AG09319 (cell line): ENCODE measurements around the gene TLR4.

ENCODE experiments used
- DNase-seq: peaks from one replicate; pipeline ENCODE4 v3.0.0-alpha.2; 2010; ENCODE audit warnings: low read depth; ENCODE audit errors: extremely low read depth
- TF ChIP-seq, protein P1 (sequence below): IDR thresholded peaks from 2 replicates; pipeline ENCODE4 v1.5.1; 2011; ENCODE audit warnings: low read depth, mild to moderate bottlenecking, inconsistent platforms, low read length, moderate library complexity

The TLR4 gene

DNA sequence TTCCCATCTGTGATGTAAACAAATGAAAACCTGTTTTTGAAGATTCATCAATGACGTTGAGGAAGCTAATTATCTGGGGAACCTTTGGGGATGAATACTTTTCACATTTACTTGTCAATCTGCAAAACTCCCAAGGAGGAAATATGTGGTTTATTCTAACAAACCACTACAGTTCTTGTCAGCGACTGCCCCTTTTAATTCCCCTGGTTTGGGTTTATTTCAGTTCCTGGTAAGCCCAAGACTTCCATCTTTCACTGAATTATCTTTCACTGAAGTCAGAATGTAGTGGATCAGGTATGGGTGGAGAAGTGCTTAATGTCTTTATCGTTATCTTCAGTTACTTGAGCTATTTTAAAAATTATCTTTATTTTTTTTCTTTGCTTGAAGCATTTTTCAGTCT is 40.2 kb downstream of the TLR4 start:
- DNase-seq, result no peak

DNA sequence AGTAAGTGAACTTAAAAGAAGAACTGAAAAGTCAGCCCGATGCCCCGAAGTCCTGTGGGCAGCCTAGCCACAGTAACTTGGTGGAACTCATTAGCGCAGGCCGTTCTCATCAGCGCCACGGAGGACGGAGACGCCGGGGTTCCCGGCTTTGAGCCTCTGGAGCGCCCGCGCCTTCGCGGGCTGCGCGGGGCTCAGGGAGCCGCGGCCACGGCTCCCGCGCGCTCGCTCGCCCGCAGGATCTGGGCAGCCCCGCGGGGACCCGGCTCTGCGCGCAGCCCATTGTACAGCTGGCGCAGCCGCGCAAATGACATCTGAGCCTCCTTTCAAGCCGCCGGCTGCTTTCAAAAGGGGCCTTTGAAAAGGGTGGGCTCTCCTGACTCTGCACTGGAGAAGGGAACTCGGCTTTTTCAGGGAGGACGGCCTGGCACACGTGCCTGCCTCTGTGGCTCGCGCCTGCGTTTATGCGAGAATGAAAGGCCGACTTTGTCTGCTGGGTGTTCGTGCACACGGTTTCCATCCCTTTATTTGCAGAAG is 40.7 kb downstream of the TLR4 start:
- TF ChIP-seq, protein P1, sequence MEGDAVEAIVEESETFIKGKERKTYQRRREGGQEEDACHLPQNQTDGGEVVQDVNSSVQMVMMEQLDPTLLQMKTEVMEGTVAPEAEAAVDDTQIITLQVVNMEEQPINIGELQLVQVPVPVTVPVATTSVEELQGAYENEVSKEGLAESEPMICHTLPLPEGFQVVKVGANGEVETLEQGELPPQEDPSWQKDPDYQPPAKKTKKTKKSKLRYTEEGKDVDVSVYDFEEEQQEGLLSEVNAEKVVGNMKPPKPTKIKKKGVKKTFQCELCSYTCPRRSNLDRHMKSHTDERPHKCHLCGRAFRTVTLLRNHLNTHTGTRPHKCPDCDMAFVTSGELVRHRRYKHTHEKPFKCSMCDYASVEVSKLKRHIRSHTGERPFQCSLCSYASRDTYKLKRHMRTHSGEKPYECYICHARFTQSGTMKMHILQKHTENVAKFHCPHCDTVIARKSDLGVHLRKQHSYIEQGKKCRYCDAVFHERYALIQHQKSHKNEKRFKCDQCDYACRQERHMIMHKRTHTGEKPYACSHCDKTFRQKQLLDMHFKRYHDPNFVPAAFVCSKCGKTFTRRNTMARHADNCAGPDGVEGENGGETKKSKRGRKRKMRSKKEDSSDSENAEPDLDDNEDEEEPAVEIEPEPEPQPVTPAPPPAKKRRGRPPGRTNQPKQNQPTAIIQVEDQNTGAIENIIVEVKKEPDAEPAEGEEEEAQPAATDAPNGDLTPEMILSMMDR, result no peak
- no peak for DNase-seq

More for the DNA sequence above, 40.2 kb downstream of the TLR4 start:
- TF ChIP-seq, protein P1, result no peak

DNA sequence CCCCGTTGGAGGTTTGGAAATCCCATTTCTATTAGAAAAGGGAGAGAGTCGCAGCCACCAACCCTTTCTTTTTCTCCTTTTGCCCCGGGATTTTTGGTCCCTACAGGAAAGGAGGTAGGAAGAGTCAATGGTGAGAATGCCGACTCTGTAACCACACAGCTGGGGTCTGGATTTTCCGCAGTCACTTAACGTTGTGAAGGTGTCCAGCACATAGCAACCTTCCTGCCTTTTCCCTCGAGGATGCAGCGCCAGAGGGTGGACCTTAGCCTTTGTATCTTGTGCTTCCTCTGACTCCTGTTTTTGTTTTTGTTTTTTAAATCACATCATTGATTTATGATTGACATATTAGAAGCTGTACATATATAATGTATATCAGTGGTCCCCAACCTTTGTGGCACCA is 41.4 kb downstream of the TLR4 start:
- DNase-seq, result no peak
- TF ChIP-seq, protein P1, result no peak

DNA sequence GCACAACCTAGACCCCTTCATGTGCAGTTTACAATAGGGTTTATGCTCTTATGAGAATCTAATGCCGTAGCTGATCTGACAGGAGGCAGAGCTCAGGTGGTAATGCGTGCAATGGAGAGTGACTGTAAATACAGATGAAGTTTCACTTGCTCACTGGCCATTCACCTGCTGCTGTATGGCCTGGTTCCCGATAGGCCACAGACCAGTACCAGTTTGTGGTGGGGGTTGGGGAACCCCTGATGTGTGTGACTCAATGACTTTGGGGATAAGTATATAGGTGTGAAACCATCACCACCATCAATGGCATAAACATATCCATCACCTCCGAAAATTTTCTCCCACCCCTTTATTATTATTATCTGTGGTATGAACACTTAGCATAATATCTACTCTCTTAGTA is 42.1 kb downstream of the TLR4 start:
- TF ChIP-seq, protein P1, result no peak
- DNase-seq, result no peak

DNA sequence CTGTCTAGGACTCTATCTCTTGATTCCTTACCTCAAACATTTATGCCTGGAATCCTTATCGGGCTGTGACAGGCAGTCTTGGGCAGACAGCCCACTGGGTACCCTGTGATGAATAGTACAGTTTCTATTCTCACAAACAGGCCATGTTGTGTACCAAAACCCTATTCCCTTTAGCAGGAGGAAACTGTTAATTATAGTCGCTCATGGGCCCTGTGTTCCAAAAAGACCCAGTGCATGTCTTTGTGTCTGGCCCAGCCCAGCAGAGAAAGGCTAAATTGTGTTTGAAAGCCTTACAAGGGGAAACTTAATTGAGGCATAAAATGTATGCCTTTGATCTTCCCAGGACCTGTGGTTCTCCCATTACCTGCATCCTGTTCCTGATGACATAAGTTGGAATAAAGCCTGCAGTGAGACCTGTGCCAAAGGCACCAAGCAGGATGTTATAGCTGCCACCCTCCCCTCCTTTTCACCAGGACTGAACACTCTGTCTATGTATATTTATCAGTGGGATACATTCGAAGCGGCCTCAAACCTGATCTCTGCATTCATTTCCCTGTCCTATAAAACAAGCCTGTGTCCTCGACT is 43.3 kb downstream of the TLR4 start:
- no peak for DNase-seq

DNA sequence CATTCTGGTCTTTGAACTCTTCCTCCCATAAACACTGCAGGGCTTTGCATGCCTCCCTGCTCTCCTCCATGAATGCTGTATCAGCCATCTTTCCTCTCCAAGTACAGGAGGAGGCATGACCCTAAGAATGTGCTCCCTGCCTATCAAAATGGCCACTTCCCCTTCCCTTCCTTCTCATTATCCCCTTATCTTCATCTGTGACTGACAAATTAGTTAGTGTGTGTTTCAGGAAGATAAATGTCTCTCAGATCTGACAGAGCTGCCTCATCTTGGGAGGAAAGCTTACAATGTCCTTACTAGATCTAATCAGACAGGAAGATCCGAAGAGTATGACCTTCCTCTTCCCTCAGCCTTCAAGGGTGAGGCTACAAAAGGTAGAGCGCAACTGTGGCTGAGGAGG is 46.2 kb downstream of the TLR4 start:
- TF ChIP-seq, protein P1, result no peak
- DNase-seq, result no peak

More for the DNA sequence above, 43.3 kb downstream of the TLR4 start:
- TF ChIP-seq, protein P1, result no peak

DNA sequence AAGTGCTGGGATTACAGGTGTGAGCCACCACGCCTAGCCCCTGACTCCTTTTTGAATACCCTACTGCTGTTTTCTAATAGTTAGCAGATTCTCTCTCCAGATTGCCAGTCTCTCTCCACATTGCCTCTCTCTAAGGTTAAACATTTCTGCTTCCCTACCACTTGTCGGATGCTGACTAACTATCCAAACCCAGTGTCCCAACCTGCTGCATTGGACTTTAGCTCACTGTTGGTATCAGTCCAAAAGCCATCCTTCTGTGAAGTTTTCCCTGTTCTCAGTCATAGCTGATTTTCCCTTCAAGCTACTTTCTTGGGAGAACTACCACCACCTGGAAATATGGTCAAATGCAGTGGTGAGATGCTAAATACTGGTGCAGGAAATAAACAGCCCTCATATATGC is 48.7 kb downstream of the TLR4 start:
- TF ChIP-seq, protein P1, result no peak
- DNase-seq, result no peak
